Endothelial cell of umbilical vein (primary cell): ENCODE data around the gene AGMAT. TPM values are rescaled to one million over a fixed set of nuclear protein-coding genes. Genes with fewer than 3 reads are reported as not detected.

Source experiments
- BruUV-seq: library from RNA; stranded (reverse); fragments of 400-500 nt; replicated peaks from 2 replicates; lab custom pipeline; 2021; lab: Mats Ljungman, UMichigan
- CTCF ChIA-PET: fragments of 300-600, 350-600 bp; sonication (Branson Sonifier 250); formaldehyde crosslinking; loops from one replicate; lab custom pipeline; 2021; ENCODE audit warnings: antibody characterized with exemption, inconsistent platforms; lab: Charles Lee
- POLR2A ChIA-PET: fragments of 300-600, 350-600 bp; sonication (Branson Sonifier 250); formaldehyde crosslinking; loops from one replicate; lab custom pipeline; 2021; ENCODE audit warnings: antibody characterized with exemption, inconsistent platforms; lab: Charles Lee
- DNase-seq: peaks from one replicate; pipeline ENCODE4 v3.0.0-alpha.2; 2011; ENCODE audit warnings: low read depth, low spot score
- FAIRE-seq: peaks from 2 replicates; lab custom pipeline; 2011; peaks lifted over from hg19 to GRCh38; lab: Jason Lieb, UNC
- H2AFZ ChIP-seq: 2 replicates; pipeline ENCODE4 v1.6.0; 2012; ENCODE audit warnings: low read depth, low read length, control low read depth, inconsistent platforms
- H3K27ac ChIP-seq: 2 replicates; pipeline ENCODE4 v1.5.1; 2011; ENCODE audit warnings: low read depth, mild to moderate bottlenecking, control low read depth, low read length, moderate library complexity; ENCODE audit not compliant: insufficient read depth
- H3K27me3 ChIP-seq, 2 experiments: 2 replicates each; pipeline versions ENCODE4 v1.6.0 to v1.6.1; 2011; ENCODE audit warnings: low read length in 2 of 2, mixed read lengths in 1 of 2; ENCODE audit not compliant: control insufficient read depth in 2 of 2, insufficient read depth in 2 of 2
- H3K36me3 ChIP-seq, 2 experiments: 2 replicates in 1 of 2; 3 replicates in 1 of 2; pipeline ENCODE4 v1.5.1; 2011; ENCODE audit warnings: low read length in 2 of 2, mild to moderate bottlenecking in 1 of 2, moderate library complexity in 1 of 2; ENCODE audit not compliant: control insufficient read depth in 2 of 2, insufficient read depth in 2 of 2; ENCODE audit errors: extremely low read depth in 1 of 2
- H3K4me1 ChIP-seq: 3 replicates; pipeline ENCODE4 v1.5.1; 2011; ENCODE audit warnings: mild to moderate bottlenecking, low read length; ENCODE audit not compliant: control insufficient read depth, insufficient read depth; ENCODE audit errors: extremely low read depth
- H3K4me2 ChIP-seq: 2 replicates; pipeline ENCODE4 v1.6.1; 2011; ENCODE audit warnings: low read length, control low read depth, mixed read lengths; ENCODE audit not compliant: insufficient read depth
- H3K4me3 ChIP-seq, 3 experiments: fragments of 200-600 bp in 1 of 3; sonication (generic), shearing (Covaris generic) in 1 of 3; replicated peaks in 1 of 3; 2 replicates each; pipeline ENCODE4 v1.5.1; 2011 to 2016; ENCODE audit warnings: control low read depth in 3 of 3, low read length in 3 of 3, mild to moderate bottlenecking in 2 of 3, inconsistent platforms in 1 of 3, low read depth in 1 of 3, moderate library complexity in 1 of 3; ENCODE audit not compliant: insufficient read depth in 1 of 3
- H3K79me2 ChIP-seq: 2 replicates; pipeline ENCODE4 v1.6.0; 2012; ENCODE audit warnings: low read length, inconsistent platforms; ENCODE audit not compliant: control insufficient read depth, insufficient read depth
- H3K9ac ChIP-seq: replicated peaks from 2 replicates; pipeline ENCODE3; 2011; ENCODE audit warnings: low read length, control low read depth; ENCODE audit not compliant: insufficient read depth; ENCODE audit errors: extremely low read depth
- H3K9me1 ChIP-seq: replicated peaks from 3 replicates; pipeline ENCODE4 v1.6.0; 2011; ENCODE audit warnings: mild to moderate bottlenecking, low read length; ENCODE audit not compliant: control insufficient read depth, insufficient read depth; ENCODE audit errors: extremely low read depth
- H3K9me3 ChIP-seq: replicated peaks from 2 replicates; pipeline ENCODE4 v1.5.1; 2012; ENCODE audit warnings: low read length, inconsistent platforms; ENCODE audit not compliant: control insufficient read depth, insufficient read depth
- H4K20me1 ChIP-seq: replicated peaks from 2 replicates; pipeline ENCODE3; 2011; ENCODE audit warnings: mild to moderate bottlenecking, low read length; ENCODE audit not compliant: control insufficient read depth, insufficient read depth; ENCODE audit errors: extremely low read depth
- CTCF ChIP-seq, 2 donors: IDR thresholded peaks; 1 replicate in 1 of 2; 2 replicates in 1 of 2; pipeline ENCODE4 v1.5.1; 2011; ENCODE audit warnings: low read length in 2 of 2, mild to moderate bottlenecking in 2 of 2, moderate library complexity in 2 of 2, control low read depth in 1 of 2, inconsistent platforms in 1 of 2, low read depth in 1 of 2; ENCODE audit not compliant: insufficient read depth in 1 of 2; ENCODE audit errors: extremely low read depth in 1 of 2
- EZH2 ChIP-seq: IDR thresholded peaks from 2 replicates; pipeline ENCODE4 v1.6.1; 2012; ENCODE audit warnings: borderline replicate concordance, low read depth, mild to moderate bottlenecking, moderate library complexity, low read length, inconsistent platforms; ENCODE audit not compliant: severe bottlenecking
- FOS ChIP-seq: IDR thresholded peaks from 2 replicates; pipeline ENCODE4 v1.6.1; 2011; ENCODE audit warnings: mild to moderate bottlenecking, low read length, moderate library complexity, borderline replicate concordance; ENCODE audit not compliant: insufficient read depth
- GATA2 ChIP-seq: IDR thresholded peaks from 2 replicates; pipeline ENCODE4 v1.7.0; 2011; ENCODE audit warnings: low read depth, mild to moderate bottlenecking, moderate library complexity, mixed read lengths, low read length; ENCODE audit not compliant: insufficient read length, insufficient read depth
- JUN ChIP-seq: IDR thresholded peaks from 2 replicates; pipeline ENCODE4 v1.6.1; 2011; ENCODE audit warnings: borderline replicate concordance, low read depth; ENCODE audit not compliant: insufficient read length, insufficient read depth
- MYC ChIP-seq: IDR thresholded peaks from one replicate; pipeline ENCODE4 v1.6.1; 2011; ENCODE audit warnings: mild to moderate bottlenecking, low read depth, low read length
- POLR2A ChIP-seq: IDR thresholded peaks from 2 replicates; pipeline ENCODE4 v1.6.1; 2012; ENCODE audit warnings: low read depth, mild to moderate bottlenecking, control low read depth, low read length
- POLR2AphosphoS5 ChIP-seq: IDR thresholded peaks from 2 replicates; pipeline ENCODE4 v1.6.1; 2012; ENCODE audit warnings: low read depth, mild to moderate bottlenecking, control low read depth, low read length, moderate library complexity; ENCODE audit not compliant: insufficient read depth
- dilution Hi-C: fragments of 300-500 bp; cut with MboI; formaldehyde crosslinking; loops from one replicate; pipeline ENCODE4 v1.15.0; 2019; ENCODE audit warnings: low sequenced_read_pairs; ENCODE audit not compliant: extremely low pct_ligation_motif_present
- intact Hi-C: fragments of 100-400 bp; cut with micrococcal nuclease; formaldehyde crosslinking; loops from one replicate; pipeline ENCODE4 v1.10.0; 2022
- polyA plus RNA-seq, 4 experiments: library from polyadenylated mRNA; depleted of rRNA in 3 of 4; stranded (reverse) in 3 of 4; unstranded in 1 of 4; fragments of >200 nt; gene quantifications; 2 replicates each; pipeline versions ENCODE4 v1.2.1 to v1.2.3, GENCODE V29; 2011 to 2012; ENCODE audit warnings: missing spikeins in 1 of 4
- total RNA-seq: library from RNA; stranded (reverse); gene quantifications from 2 replicates; pipeline ENCODE4 v1.2.3, GENCODE V29; 2021

AGMAT gene
- total and polyA plus RNA-seq, 2 donors (not counting 3 experiments of a cell fraction or from before 2014, with no cell fraction given) = 0.39 to 1.9 TPM

GRCh38 chr1:15622712-15623373 is 38.0 kb upstream of the AGMAT start:
- H3K4me1 ChIP-seq = peaks cover 21% of the 10 kb centered on the region
- H3K9me3 ChIP-seq = no peaks in the 10 kb centered on the region
- no peak overlapping the region for H3K4me3 ChIP-seq
- DNase-seq = no peak
- FAIRE-seq = no peak
- H3K9me1 ChIP-seq = no peaks in the 10 kb centered on the region
- intact Hi-C loops (no loop called here), dilution Hi-C loops (no loop called here)
- H3K27ac ChIP-seq = no peak overlapping the region
- H4K20me1 ChIP-seq = no peaks in the 10 kb centered on the region
- H3K4me2 ChIP-seq = no peak overlapping the region
- H3K36me3 ChIP-seq = peaks cover 0 to 8% of the 10 kb centered on the region in 2 experiments
- H3K27me3 ChIP-seq = no peaks in the 10 kb centered on the region
- no TSS peak for BruUV-seq
- no peak overlapping the region for H2AFZ ChIP-seq
- H3K79me2 ChIP-seq = peaks cover 90% of the 10 kb centered on the region
- CTCF ChIA-PET = interaction anchor here (1.3 kb wide), 1 partner anchor 29 kb away, joined by 4 read pairs; no protein-coding TSS in a partner anchor
- TF ChIP-seq EZH2 (no peak), POLR2AphosphoS5 (no peak), POLR2A (no peak), GATA2 (no peak), FOS (no peak), JUN (no peak)
- no peak overlapping the region for H3K9ac ChIP-seq
- POLR2A ChIA-PET = interaction anchor here (1.0 kb wide), 1 partner anchor 44 kb away, joined by 3 read pairs; no protein-coding TSS in a partner anchor

- intact Hi-C loops (no loop called here), dilution Hi-C loops (no loop called here)
- H3K79me2 ChIP-seq = peaks cover 91% of the 10 kb centered on the region
- no peaks in the 10 kb centered on the region for H3K9me3 ChIP-seq
- H3K4me1 ChIP-seq = peaks cover 21% of the 10 kb centered on the region
- H3K9ac ChIP-seq = no peak overlapping the region
- H3K4me2 ChIP-seq = no peak overlapping the region
- H3K27ac ChIP-seq = no peak overlapping the region
- no peaks in the 10 kb centered on the region for H4K20me1 ChIP-seq
- DNase-seq (no peak), FAIRE-seq (no peak)
- ChIA-PET POLR2A (interaction anchor here (0.7 to 1.0 kb wide), 2 partner anchors 42 to 45 kb away, joined by 3 read pairs; no protein-coding TSS in a partner anchor), CTCF (interaction anchor here (1.3 kb wide), 1 partner anchor 28 kb away, joined by 4 read pairs; no protein-coding TSS in a partner anchor)
- no peaks in the 10 kb centered on the region for H3K27me3 ChIP-seq
- no peaks in the 10 kb centered on the region for H3K9me1 ChIP-seq
- no peak overlapping the region for H2AFZ ChIP-seq
- no peak overlapping the region for H3K4me3 ChIP-seq
- no TSS peak for BruUV-seq
- TF ChIP-seq CTCF (IDR thresholded peaks at IDR 0.05; ENCODE audit: extremely low read depth in 1 of 2, insufficient read depth in 1 of 2, low read depth in 1 of 2, low read length in 2 of 2) (no peak), MYC (no peak), GATA2 (no peak)
- H3K36me3 ChIP-seq = peaks cover 0 to 5% of the 10 kb centered on the region in 2 experiments
Observed at GRCh38 chr1:15621975-15622374, 37.1 kb upstream of the AGMAT start.
